OCI-LY3 (cell line): ENCODE results near the gene JARID2.

Source experiments
- CTCF ChIP-seq: fragments of 200-600, 300-600 bp; sonication (generic); IDR thresholded peaks from 2 replicates; pipeline ENCODE4 v1.5.1; 2014; ENCODE audit warnings: antibody characterized with exemption, low read length, low read depth
- EZH2phosphoT487 ChIP-seq: fragments of 200-600 bp; shearing (Covaris generic); IDR thresholded peaks from 2 replicates; pipeline ENCODE4 v1.6.1; 2018; ENCODE audit warnings: antibody characterized with exemption, mixed run types, low read depth

- TF ChIP-seq CTCF = no peak
- TF ChIP-seq EZH2phosphoT487 = no peak
Measured at GRCh38 chr6:15260099-15260821, 14.4 kb downstream of the JARID2 start.
